ENCODE measurements around the gene FGD6. TPM values are rescaled to one million over a fixed set of nuclear protein-coding genes. Genes with fewer than 3 reads are reported as not detected.
A peak's percentile ranks its signal among the peaks of the same experiment; 100 is the strongest.

The FGD6 gene
- total and polyA plus RNA-seq, 7 donors, result 0.96 to 7.1 (median 2.8) TPM

DNA sequence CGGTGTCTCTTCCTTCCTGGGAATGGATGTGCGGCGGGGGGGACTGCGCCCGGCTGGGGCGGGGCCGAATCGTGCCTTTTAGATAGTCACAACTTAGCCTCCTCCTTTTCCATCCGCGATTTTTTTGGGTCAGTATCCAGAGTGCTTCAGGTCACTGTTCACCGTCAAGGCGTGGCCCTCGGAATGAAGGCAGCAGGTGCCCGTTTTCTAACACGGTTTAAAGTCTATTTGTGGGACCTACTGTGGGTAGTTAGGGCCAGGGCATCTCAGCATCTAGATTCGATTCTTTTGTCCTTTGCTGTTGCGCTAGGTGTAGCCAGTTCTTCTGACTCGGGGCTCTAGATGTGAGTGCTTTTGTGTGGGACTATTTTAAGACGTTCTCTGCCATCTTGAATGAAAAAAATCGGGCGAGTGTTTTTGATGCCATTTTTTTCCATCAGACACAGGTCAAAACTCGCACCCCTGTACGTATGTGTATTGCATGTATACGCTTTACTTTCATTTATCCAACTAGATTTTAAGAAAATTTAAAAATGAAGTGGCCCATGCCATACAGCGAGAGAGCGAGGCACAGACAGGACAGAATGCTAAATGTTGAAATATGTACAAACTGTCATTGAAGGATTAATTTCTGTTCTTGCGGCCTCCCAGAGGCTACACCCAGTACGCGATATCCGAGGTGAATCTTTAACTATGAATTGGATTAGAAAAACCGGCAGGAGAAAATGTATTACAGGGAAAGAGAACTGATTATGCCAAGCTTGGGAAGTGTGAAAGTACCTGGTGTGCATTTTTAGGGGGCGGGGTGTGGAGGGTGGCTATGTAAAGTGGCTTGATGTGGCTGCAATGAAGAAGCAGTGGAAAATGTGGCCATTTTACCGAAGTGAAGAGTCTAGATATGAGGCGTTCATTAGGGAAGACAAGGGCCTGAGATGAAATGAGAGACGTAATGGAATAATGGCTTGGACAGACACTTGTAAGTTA lies 1.2 kb upstream of the FGD6 start:
- Histone ChIP-seq H3K27me3 (ENCODE audit: insufficient read depth in 3 of 3, low read length in 2 of 3) (no peaks in the 10 kb centered on the region), H3K4me1 (peaks cover 48% of the 10 kb centered on the region), H3K9me3 (no peaks in the 10 kb centered on the region), H3K36me3 (ENCODE audit: insufficient read depth in 1 of 2, low read depth in 1 of 2) (no peaks in the 10 kb centered on the region), H3K4me3 (peak overlapping the region; percentile 88), H3K27ac (peak overlapping the region; percentile 91)
- no peak for TF ChIP-seq CTCF (IDR thresholded peaks at IDR 0.05)
- DNase-seq (no peak), ATAC-seq (no peak)
- intact Hi-C loops (cut with DNase I), result loop anchor here in 1 of 2 donors (5.0 kb wide), 2 partner anchors 101 to 146 kb away; partner anchors contain the start of gene NR2C1
- WGBS, 3 donors, result 1% methylated on average over 35 of the region's 35 CpGs

GRCh38 chr12:95216711-95217376 lies 423 bp downstream of the FGD6 start:
- WGBS, 3 donors, result 0 to 1% (median 0%) methylated on average over 43 to 45 of the region's 45 CpGs
- Histone ChIP-seq H3K27ac (peak overlapping the region; percentile 91), H3K36me3 (ENCODE audit: insufficient read depth in 1 of 2, low read depth in 1 of 2) (no peaks in the 10 kb centered on the region), H3K9me3 (no peaks in the 10 kb centered on the region), H3K4me3 (peak overlapping the region; percentile 88), H3K27me3 (ENCODE audit: insufficient read depth in 3 of 3, low read length in 2 of 3) (no peaks in the 10 kb centered on the region), H3K4me1 (peaks cover 37% of the 10 kb centered on the region)
- intact Hi-C loops (cut with DNase I), result loop anchor here in 1 of 2 donors (5.0 kb wide), 2 partner anchors 100 to 145 kb away; partner anchors contain the start of gene NR2C1
- no peak for DNase-seq
- TF ChIP-seq CTCF (IDR thresholded peaks at IDR 0.05), result no peak
- peak; percentile 17 to 42 (median 26) for ATAC-seq

DNA sequence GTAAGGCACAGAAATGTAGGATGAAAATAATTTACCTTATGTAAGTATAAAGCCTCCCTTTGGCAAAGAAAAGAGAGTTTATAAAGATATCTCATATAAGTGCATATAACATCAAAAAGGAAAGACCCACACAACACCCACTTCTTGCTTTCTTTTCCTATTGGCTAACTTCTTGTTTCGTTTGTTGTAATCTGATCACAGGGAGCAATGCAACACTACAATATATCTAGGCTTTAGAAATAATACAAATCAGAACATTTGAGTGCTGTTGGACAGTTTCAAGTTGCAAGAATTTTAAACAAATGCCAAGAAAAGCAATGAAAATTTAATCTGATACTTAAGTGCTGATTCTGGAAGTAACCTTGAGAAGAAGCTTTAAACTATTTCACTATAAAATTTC lies 1.3 kb downstream of the FGD6 start:
- Histone ChIP-seq H3K9me3 (no peaks in the 10 kb centered on the region), H3K36me3 (ENCODE audit: insufficient read depth in 1 of 2, low read depth in 1 of 2) (no peaks in the 10 kb centered on the region), H3K4me3 (peak overlapping the region; percentile 88), H3K27ac (no peak overlapping the region), H3K4me1 (peaks cover 28% of the 10 kb centered on the region), H3K27me3 (ENCODE audit: insufficient read depth in 3 of 3, low read length in 2 of 3) (no peaks in the 10 kb centered on the region)
- DNase-seq, result no peak
- intact Hi-C loops (cut with DNase I), result loop anchor here in 1 of 2 donors (5.0 kb wide), 2 partner anchors 99 to 144 kb away; partner anchors contain the start of gene NR2C1
- TF ChIP-seq CTCF (IDR thresholded peaks at IDR 0.05), result no peak
- WGBS, 3 donors, result 17 to 24% (median 18%) methylated on average over 1 of the region's 1 CpG
- no peak for ATAC-seq

DNA sequence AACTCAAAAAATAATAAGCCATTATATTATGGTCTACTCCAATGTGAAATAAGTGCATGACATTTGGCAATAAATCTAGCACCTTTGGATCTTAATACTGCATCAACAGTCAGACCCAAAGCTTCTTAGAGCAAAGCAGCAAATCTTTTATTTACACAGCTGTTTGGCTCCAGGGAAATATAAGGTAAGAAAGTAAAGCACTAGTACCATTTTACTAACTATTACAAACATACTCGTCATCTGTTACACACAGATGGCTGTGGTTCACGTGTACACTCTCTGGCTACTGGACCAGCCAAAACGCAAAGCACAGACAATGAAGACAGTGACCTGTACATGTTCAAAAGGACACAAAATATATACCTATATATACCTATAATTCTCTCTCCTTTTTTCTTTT lies 2.8 kb downstream of the FGD6 start:
- Histone ChIP-seq H3K27ac (no peak overlapping the region), H3K9me3 (no peaks in the 10 kb centered on the region), H3K4me3 (no peak overlapping the region), H3K4me1 (peaks cover 18% of the 10 kb centered on the region), H3K36me3 (ENCODE audit: insufficient read depth in 1 of 2, low read depth in 1 of 2) (no peaks in the 10 kb centered on the region), H3K27me3 (ENCODE audit: insufficient read depth in 3 of 3, low read length in 2 of 3) (no peaks in the 10 kb centered on the region)
- ATAC-seq (no peak), DNase-seq (no peak)
- intact Hi-C loops (cut with DNase I), result no loop called here
- no peak for TF ChIP-seq CTCF (IDR thresholded peaks at IDR 0.05)
- 94 to 95% (median 94%) methylated on average over 3 of the region's 3 CpGs for WGBS, 3 donors

Measured in psoas muscle (tissue), 8 donors.